ENCODE results near the gene FOXL2NB.

Gene FOXL2NB

DNA sequence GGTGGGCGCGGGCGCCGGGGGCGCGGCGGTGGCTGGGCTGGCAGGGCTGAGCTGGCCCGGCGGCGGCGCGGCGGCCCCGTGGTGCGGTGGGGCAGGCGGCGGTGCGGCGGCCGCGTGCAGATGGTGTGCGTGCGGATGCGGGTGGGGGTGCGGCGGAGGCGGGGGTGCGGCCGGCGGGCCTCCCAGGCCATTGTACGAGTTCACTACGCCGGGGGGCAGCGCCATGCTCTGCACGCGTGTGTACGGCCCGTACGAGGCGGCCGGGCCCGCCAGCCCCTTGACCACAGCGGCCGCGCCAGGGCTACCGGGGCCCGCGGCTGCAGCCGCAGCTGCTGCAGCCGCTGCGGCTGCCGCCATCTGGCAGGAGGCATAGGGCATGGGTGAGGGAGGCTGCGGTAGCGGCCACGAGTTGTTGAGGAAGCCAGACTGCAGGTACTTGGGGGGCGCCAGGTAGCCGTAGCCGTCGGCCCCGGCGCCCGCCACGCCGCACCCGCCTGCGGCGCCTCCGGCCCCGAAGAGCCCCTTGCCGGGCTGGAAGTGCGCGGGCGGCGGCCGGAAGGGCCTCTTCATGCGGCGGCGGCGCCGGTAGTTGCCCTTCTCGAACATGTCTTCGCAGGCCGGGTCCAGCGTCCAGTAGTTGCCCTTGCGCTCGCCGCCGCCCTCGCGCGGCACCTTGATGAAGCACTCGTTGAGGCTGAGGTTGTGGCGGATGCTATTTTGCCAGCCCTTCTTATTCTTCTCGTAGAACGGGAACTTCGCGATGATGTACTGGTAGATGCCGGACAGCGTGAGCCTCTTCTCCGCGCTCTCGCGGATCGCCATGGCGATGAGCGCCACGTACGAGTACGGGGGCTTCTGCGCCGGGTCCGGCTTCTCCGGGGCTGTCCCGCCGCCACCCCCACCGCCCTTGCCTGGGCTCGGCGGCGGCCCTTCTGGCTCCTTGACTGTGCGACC is 1.0 kb upstream of the FOXL2NB start:
- no peak for DNase-seq

DNA sequence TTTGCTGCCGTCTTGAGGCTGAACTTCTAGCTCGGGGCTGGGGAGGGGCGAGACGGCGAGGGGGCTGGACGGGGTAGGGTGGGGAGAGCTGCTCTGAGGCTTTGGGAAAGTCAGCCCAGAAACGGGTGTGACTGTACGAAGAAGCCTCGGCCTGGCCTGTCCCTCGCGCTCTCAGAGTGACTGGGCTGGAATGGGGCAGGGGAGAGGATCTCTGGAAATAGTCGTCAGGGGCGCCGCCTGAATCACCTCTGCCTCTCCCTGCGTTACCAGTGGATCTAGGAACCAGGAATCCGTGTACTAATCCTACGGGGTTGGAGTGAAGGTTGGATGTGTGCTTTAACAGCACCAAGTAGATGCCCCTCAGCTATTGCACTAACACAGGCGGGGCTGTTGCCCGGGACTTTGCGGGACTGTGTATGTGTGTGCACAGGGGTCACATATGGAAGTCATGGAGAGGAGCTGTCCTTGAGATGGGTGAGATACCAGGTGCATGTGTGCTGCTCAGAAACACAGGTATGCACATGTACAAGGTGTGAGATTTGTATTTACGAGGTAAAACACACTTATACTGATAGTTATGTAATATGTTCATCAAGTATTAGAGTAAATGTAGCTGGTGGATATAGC is 591 bp downstream of the FOXL2NB start:
- DNase-seq, result no peak

DNA sequence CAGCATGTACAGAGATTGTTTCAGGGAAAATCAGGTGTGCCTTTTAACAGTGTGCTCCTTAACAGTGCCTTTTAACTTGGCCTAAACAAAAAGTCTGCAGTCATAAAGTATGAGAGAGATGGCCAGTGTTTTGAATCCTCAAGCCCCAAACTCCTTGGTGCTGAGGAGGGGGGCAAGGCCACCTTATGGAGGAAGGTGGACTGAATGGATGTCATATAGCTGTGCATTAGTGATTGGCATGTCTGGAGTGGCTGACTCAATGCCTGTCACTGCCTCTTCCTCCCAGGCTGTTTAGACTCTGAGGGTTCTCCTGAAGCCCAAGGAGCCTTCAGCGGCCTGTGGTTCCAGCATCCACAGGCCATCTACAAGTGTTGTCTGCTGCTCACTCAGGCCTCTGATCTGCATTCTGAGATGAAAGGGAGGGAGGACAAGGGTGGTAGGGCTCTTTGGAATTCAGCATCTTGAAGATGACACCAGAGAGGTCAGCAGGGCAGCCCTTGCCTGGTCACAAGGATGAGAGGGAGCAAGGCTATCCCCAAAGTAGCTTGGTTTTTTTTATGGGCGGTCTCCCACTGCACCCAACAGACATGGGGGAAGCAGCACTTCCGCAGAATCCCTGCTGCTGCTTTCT is 1.5 kb downstream of the FOXL2NB start:
- no peak for DNase-seq

DNA sequence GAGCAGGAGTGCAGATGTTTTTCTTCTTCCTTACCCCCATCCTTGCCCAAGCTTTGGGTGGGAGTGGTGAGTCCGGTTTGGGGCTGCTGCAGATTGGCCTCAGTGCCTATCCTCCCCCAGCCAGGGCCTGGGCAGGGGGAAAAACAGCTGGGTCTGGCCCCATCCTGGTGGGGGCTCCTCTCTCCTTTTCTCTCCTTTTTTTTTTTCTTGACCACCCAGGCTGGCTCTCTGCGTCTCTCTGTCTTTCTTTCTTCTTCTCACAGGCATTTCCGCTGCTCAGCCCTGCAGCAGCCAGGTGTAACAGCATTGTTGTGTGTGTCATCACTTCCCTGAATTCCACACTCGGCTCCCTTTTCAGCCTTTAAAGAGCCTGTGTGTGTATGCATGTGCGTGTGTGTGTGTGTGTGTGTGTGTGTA is 2.0 kb downstream of the FOXL2NB start:
- no peak for DNase-seq

DNA sequence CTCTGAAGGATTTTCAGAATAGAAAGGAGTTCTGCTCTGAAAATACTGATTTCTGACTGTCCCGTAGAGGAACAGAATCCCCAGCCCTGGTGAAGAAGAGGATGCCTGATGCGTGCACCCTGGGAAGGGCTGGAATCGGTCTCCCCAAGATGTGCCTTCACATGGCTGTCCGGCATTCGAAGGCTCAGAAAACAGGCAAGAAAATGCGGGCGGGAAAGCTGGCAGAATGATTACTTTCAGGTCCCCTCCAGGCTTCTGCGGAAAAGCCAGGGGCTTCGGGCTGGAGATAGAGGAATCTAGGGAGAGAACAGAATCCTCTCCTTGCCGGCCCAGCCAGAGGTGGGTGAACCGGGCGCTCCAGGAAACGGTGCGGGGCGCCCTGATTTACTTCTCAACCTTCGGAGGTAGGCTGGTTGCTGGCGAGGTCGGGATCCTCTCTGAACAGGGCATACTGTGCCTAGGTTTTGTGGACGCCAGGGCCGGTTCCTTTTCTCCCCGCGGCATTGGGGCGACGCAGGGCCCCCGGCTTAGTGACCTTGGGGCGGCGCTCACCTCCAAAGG is 2.5 kb downstream of the FOXL2NB start:
- no peak for DNase-seq

DNA sequence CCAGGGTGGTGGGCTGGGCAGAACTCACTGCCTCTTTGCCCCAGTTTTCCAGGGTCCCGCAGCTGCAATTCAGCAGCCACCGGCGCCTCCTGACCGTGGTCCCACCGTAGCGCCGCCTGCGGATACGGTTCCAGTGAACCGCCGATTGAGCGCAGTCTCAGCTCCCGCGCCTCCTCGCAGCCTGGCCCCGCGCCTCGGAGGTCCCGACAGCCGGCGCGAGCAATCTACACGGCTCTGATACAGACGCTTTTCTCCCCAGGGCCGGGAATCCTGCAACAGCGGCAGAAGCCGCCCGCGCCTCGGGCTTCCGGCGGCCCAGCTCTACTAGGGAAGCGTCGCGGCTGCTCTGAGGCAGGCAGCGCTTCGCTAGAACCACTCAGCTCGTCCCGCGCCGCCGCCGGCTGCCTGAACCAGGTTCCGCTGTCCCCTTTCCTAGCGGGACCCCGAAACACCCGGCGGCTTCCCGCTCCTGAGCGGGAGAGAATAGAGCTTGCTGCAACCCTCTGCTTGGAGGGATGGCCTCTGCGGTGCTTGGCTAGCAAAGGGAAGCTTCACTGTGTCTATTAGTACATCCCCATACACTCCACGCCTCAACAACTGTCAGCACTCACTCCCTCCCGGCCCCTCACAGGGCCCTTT is 3.1 kb downstream of the FOXL2NB start:
- DNase-seq, result no peak

DNA sequence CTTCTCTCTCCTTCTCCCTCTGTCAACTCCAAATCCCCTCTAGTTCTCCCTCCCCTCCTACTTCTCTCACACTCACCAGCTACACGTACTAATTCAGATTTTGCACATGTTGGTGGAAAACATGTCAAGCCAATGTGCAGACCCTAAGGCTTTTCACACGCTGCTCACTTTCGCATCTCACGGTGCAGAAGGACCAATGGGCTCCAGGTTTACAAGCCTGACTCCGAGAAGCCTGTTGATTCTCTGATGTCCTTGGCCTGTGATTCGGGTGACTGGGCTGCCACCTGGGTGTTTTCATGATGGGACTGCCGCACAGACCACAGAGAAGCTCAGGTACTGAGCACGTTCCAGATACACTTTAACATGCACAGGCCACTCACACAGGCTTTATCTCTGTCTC is 3.7 kb downstream of the FOXL2NB start:
- DNase-seq, result no peak

DNA sequence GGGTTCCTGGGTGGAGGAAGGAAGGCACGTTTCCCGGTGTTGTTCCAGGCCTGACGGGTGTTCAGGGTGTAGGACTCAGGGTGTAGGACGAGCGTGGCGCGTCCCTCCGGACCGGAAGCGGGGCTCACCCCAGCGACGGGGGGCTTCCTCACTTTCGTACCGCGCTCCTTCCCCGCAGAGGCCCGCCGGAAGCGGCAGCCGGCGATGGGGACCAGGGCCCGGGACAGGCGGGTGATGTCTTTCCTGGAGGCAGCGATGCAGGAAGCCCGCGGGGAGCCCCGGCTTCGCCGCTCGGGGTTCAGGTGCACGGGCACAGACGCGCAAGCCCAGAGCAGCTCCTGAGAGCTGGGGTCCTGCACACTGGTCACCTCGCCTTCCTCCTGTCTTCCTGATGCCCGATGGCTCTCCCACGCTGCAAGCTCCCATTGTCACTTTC is 13.4 kb downstream of the FOXL2NB start:
- no peak for DNase-seq

DNA sequence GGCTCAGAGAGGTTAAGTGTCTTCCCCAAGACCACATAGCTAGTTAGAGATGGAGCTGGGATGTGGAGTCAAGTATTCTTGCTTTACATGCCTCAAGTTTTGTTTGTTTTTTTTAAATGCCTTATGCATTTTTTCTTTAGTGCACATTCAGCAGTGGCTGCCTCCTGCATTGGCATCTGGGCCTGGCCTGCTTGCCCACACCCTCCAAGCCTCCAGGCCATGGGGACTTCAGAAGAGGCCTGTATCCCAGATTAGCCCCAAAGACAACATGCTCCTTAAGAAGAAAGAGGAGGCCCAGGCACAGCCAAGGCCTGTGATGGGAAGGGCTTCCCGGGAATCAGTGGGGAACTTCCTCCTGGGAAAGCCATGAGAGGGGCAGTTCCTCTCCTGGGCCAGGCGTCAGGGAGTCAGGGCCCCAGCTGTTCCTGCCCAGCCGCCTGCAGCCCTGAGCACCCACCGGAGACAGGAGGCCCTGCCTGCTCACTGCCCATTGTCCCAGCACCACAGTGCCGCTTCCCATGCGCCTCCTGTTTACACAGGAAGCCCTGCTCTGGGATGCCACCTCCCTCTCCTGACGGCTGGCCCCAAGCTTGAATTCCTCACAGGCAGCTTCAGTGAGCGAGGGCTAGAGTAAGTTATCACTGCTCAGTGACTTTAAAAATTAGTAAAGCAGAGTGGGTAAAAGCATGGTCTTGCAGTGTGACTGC is 16.0 kb downstream of the FOXL2NB start:
- no peak for DNase-seq

DNA sequence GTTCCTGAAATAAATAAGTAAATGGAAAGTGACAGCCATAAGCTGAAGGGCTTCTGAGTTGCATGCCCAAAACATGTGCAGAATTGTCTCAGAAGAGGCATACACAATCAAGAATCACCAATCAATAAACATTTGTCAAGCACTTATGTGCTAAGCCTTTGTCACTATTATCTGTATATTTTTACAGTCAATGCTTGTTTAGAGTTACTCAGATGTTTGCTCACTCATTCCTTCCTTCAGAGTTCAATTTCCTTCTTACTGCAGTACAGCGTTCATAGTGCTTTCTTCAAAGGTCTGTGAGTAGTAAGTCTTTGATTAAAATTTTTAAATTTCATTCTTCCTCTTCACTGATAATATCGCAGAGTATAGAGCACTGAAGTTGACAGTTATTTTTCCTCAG is 17.2 kb downstream of the FOXL2NB start:
- no peak for DNase-seq

DNA sequence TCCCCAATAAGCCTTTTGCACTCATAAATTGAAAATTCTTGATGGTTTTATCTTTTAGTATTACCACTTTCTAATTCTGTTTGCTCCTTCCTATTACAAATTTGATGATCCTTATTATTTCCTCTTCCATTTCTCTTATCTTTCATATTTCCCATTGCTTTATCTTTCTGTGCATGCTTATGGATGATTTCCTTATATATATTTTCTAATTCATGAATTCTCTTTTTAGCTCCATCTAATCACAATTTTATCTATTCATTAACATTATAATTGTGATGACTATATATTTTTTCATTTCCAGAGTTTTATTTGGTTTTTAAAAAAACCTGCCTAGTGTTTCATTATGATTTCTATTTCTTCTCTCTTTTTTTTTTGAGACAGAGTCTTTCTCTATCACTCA is 17.9 kb downstream of the FOXL2NB start:
- DNase-seq, result no peak

DNA sequence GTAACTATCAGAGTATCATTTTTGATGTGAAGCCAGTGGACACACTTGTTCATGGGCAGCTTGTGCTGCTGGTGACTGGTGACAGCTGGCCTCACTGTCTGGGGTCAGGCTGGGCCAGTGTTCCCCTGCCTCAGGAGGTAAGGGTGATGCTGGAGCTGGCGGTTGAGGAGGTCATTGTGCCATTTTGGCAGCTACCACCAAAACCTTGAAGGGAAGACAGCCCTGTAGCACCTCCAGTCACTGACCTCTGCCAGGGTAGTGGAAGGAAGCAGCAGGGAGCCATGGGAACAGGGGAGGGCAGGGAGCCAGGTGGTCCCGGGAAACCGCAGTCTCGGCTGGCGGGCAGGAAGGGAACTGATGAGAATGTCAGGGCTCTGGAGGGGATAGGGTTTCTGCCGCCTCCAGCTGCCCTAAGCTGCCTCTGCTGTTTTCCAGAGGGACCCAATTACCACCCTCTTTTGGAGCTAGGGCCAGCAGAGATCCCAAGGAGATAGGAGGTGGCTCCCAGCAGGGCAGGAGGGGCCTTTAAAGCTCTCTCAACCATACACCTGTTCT is 24.8 kb downstream of the FOXL2NB start:
- no peak for DNase-seq

DNA sequence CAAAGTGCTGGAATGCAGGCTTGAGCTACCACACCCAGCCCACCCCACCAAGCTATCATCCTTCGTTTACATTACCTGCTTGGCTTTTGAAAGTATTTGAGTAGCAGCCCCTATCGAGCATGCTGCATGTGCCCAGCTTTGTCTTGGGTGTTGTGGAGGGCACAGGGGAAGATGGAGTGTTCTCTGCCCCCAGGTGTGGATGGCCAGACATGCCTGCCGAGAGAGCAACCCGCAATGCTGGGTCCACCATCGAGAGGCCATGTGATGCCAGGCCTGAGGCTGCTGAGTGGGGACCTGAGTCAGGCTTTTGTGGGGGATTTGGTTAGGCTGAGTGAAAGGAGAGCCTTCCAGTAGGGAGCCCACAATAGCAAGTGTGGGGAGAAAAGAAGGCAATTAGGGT is 25.9 kb downstream of the FOXL2NB start:
- no peak for DNase-seq

DNA sequence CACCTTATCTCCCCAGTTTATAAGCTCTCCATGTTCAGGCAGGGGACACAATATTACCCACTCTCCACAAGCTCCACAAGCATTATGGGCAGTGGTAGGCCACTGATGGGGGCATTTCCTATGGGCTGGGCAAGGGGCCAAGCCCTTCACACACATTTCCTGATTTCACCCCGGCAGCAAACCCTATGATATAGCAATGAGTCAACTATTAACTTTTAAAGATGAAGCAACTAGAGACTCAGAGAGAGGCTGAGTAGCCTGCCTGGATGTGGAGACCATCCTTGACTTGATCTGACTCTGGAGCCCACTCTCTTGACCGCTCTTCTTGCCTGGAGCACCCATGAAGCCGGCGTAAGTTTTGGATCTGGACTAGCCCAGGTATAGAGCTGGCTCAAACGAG is 27.4 kb downstream of the FOXL2NB start:
- DNase-seq, result no peak

DNA sequence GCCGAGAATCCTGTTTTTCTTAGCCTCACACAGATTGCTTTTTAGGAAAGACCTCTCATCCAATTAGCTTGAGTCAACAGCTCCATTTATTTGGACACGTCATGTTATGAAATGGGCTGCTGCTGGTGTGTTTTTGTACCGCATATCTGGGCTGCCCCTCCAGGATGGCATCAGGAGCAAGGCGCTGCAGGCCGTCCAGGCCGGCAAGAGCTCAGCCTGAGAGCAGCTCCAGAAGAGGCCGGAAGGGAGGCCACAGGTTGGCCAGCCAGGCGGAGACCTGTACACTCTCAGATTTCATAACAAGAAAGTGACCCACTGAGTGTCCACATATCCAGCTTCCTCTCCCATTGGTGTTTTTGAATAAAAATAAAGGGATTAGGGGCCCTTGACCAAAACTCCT is 28.3 kb downstream of the FOXL2NB start:
- DNase-seq, result no peak

DNA sequence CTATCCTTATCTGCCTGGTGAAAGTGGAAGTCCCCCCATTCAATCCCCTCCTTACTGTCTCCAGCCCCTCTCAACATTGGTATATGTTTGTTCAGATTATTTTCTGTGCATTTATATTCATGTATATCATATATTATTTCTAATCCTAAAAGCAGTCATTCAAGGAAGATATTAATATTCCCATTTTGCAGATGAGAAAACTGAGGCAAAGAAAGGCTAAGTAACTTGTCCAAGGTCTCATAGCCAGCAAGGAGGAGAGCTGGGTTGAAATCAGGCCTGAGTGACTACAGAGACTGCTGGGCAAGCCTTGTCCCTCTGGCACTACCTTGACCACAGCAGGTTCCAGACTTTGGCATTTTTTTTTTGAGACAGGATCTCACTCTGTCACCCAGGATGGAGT is 29.0 kb downstream of the FOXL2NB start:
- DNase-seq, result no peak

DNA sequence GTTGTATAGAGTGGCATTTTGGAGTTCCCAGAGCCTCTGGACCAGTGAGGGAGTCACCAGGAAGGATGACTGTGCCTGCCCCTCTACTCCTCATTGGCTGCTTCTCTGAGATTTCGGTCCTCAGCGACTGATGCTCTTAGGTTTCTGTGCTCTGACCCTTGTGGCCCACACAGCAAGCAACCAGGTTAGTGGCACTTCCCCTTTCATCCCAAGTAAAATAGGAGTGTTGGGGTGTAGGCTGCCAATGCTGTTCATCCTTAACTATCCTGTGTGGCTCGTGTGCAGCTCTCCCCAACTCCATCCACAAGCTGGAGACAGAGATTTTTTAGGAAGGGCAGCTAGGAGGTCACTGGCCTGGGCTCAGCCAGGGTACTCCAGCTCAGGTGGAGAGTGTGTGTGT is 37.8 kb downstream of the FOXL2NB start:
- no peak for DNase-seq

DNA sequence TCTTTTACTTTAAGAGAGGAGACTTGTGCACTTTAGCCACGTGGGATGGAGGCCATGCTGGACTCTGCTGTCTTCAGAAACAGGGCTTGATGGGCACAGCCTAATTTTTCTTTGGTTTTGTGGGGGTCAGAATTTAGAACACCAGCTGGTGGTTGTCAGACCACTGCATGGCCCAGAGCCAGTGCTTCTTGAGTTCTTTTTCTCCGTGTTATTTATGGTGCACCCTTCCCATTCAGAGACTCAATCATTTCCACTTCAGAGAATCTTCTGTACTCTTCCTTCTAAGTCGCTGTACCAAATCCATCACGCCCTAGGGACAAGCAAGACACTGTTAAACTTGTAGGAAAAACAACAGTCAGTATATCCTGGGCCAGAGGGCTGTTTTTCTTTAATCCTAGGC is 38.9 kb downstream of the FOXL2NB start:
- DNase-seq, result no peak

DNA sequence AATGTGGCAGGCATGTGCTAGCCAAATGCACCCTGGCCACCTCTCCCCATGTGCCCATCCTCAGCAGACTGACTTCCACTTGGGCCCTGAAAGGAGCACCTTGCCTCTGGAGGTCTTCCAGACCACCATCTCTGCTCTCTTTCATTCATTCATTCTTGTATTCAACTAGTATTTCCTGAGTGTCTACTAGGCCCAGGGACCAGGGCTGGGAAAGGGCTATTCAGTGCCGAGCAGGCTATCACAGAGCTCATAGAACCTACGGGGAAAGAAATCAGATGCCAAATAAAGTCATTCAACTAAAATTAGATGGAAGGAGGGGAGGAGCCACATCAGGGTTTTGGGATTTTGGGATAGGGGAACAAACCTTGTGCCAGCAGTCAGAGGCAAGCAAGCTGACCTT is 40.2 kb downstream of the FOXL2NB start:
- no peak for DNase-seq

DNA sequence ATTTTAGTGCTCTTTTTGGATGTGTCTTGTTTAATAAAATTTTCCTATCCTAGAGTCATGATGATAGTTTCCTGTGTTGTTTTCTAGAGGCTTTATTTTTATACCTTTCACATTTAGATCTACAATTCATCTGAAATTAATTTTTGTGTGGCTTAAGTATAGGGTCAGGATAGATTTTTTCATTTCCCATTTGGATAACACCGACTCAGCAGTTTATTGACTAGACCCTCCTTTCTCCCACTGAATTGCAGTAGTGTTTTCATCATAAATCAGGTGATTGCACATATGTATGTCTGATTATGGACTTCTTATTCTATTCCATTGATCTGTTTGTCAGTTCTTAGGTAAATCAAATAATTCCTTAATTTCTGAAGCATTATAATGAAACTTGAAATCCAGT is 48.7 kb downstream of the FOXL2NB start:
- no peak for DNase-seq

Measured in activated naive CD4-positive, alpha-beta T cell (primary cell).